Pons (tissue), 1 donor: ENCODE data around the gene HP.
"Not testable (repeated sequence)": the region's sequence is repeated elsewhere in the genome, so short reads cannot be mapped to it uniquely, and the experiment has no call there.

Source experiments
- DNase-seq: peaks from one replicate; pipeline ENCODE4 v3.0.0-alpha.2; 2016; ENCODE audit warnings: low spot score

The HP gene

GRCh38 chr16:72043539-72043938 is 10.8 kb upstream of the HP start:
- DNase-seq = no peak

- no peak for DNase-seq
Measured at GRCh38 chr16:72044296-72044695, 10.0 kb upstream of the HP start.

GRCh38 chr16:72044825-72045359 is 9.4 kb upstream of the HP start:
- DNase-seq = no peak

- DNase-seq = no peak
Measured at GRCh38 chr16:72049110-72049509, 5.2 kb upstream of the HP start.

- DNase-seq = no peak
Measured at GRCh38 chr16:72050769-72051464, 3.4 kb upstream of the HP start.

- no peak for DNase-seq
Measured at GRCh38 chr16:72051818-72052217, 2.5 kb upstream of the HP start.

- no peak for DNase-seq
Measured at GRCh38 chr16:72055911-72056310, 1.6 kb downstream of the HP start.

- DNase-seq = not testable (repeated sequence)
Measured at GRCh38 chr16:72057313-72057712, 3.0 kb downstream of the HP start.

GRCh38 chr16:72059060-72059459 is 4.8 kb downstream of the HP start:
- not testable (repeated sequence) for DNase-seq

GRCh38 chr16:72060405-72060804 is 6.1 kb downstream of the HP start:
- DNase-seq = no peak

- no peak for DNase-seq
Measured at GRCh38 chr16:72061564-72061963, 7.3 kb downstream of the HP start.

GRCh38 chr16:72064361-72064894 is 10.1 kb downstream of the HP start:
- DNase-seq = no peak

GRCh38 chr16:72066747-72067146 is 12.4 kb downstream of the HP start:
- peak; percentile 77 for DNase-seq

- DNase-seq = no peak
Measured at GRCh38 chr16:72068930-72069329, 14.6 kb downstream of the HP start.

GRCh38 chr16:72072514-72073342 is 18.4 kb downstream of the HP start:
- peak; percentile 73 for DNase-seq

- DNase-seq = peak; percentile 75
Measured at GRCh38 chr16:72073560-72074230, 19.4 kb downstream of the HP start.

- not testable (repeated sequence) for DNase-seq
Measured at GRCh38 chr16:72075067-72075466, 20.8 kb downstream of the HP start.

GRCh38 chr16:72076991-72077706 is 22.8 kb downstream of the HP start:
- not testable (repeated sequence) for DNase-seq

- DNase-seq = no peak
Measured at GRCh38 chr16:72083778-72084404, 29.6 kb downstream of the HP start.

GRCh38 chr16:72084445-72084844 is 30.1 kb downstream of the HP start:
- no peak for DNase-seq

- DNase-seq = no peak
Measured at GRCh38 chr16:72085002-72085401, 30.7 kb downstream of the HP start.
